Nephron (organoid): ENCODE results near the gene CREBL2.
"Not testable (repeated sequence)": the region's sequence is repeated elsewhere in the genome, so short reads cannot be mapped to it uniquely, and the experiment has no call there.

Source experiments
- H3K27ac Mint-ChIP-seq, 3 experiments: 2 replicates each; pipeline ENCODE4 v1.8.0; 2020; ENCODE audit warnings: mixed read lengths in 3 of 3, mild to moderate bottlenecking in 2 of 3, moderate library complexity in 1 of 3
- H3K27me3 Mint-ChIP-seq: 2 replicates; pipeline ENCODE4 v1.8.0; 2021; ENCODE audit warnings: low read depth, mild to moderate bottlenecking, moderate library complexity, mixed read lengths
- H3K36me3 Mint-ChIP-seq: 2 replicates; pipeline ENCODE4 v1.8.0; 2020; ENCODE audit warnings: low read depth, mixed read lengths
- H3K4me1 Mint-ChIP-seq: 2 replicates; pipeline ENCODE4 v1.8.0; 2020; ENCODE audit warnings: mixed read lengths
- H3K4me3 Mint-ChIP-seq, 3 experiments: 2 replicates each; pipeline ENCODE4 v1.8.0; 2020; ENCODE audit warnings: mild to moderate bottlenecking in 3 of 3, mixed read lengths in 3 of 3, moderate library complexity in 2 of 3
- H3K9me3 Mint-ChIP-seq: 2 replicates; pipeline ENCODE4 v1.8.0; 2020; ENCODE audit warnings: mixed read lengths
- TF ChIP-seq, protein P1 (sequence below), 3 experiments: fragments of 200-600 bp; sonication (generic); IDR thresholded peaks; one replicate each; pipeline ENCODE4 v1.5.0; 2021; ENCODE audit warnings: antibody characterized with exemption in 3 of 3; ENCODE audit not compliant: unreplicated experiment in 3 of 3

Gene CREBL2, protein sequence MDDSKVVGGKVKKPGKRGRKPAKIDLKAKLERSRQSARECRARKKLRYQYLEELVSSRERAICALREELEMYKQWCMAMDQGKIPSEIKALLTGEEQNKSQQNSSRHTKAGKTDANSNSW

DNA sequence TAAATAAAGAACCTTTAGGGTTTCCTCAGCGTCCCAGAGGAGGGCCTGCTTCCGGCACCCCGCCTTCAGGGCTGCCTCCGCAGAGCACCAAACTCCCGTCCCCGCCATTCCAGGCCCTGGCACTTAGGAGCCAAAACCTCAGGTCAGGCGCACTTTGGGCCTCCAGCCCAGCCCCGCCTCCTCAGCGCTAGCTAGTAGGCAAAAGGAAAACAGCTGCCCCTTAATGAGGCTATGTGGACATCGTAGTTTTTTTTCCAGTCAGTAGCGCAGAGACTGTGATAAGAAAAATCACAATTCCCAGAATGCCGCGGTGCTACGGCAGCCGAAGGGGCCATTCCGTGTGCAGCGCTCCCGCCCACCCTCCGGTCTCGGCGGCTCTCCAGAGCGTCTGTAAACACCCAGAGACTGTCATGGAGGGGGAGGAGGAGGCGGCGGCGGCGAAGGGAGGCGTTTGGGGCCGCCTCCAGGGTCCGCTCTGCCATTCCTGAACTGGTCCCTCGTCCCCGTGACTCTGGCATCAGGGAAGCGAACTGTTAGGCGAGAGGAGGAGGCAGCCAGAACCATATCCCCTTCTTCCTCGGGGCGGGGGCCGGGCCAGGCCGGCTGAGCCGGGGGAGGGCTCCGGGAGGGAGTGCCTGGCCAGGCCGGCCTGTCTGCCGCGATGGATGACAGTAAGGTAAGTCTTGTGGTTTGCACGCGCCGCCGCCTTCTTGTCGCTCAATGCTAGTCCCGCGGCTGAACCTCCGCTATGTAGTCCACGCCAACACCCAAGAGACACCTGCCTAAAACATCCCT is at the start of gene CREBL2:
Gene CREBL2, plus strand, starts transcription at position 365 of the 795 bp plus-strand sequence. Its CDS starts 297 bp downstream, at position 662.
- peaks cover 21% of the 10 kb centered on the region for H3K4me1 Mint-ChIP-seq
- peak within 1 kb of the TSS; percentile 90 to 99 (median 93) for H3K4me3 Mint-ChIP-seq
- H3K9me3 Mint-ChIP-seq = no peaks in the 10 kb centered on the region
- H3K27ac Mint-ChIP-seq = peak within 1 kb of the TSS; percentile 96 to 97 (median 96)
- TF ChIP-seq, protein P1, sequence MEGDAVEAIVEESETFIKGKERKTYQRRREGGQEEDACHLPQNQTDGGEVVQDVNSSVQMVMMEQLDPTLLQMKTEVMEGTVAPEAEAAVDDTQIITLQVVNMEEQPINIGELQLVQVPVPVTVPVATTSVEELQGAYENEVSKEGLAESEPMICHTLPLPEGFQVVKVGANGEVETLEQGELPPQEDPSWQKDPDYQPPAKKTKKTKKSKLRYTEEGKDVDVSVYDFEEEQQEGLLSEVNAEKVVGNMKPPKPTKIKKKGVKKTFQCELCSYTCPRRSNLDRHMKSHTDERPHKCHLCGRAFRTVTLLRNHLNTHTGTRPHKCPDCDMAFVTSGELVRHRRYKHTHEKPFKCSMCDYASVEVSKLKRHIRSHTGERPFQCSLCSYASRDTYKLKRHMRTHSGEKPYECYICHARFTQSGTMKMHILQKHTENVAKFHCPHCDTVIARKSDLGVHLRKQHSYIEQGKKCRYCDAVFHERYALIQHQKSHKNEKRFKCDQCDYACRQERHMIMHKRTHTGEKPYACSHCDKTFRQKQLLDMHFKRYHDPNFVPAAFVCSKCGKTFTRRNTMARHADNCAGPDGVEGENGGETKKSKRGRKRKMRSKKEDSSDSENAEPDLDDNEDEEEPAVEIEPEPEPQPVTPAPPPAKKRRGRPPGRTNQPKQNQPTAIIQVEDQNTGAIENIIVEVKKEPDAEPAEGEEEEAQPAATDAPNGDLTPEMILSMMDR (IDR thresholded peaks at IDR 0.05; ENCODE audit: unreplicated experiment in 3 of 3) = no peak
- peaks cover 10% of the 10 kb centered on the region for H3K36me3 Mint-ChIP-seq
- H3K27me3 Mint-ChIP-seq = no peaks in the 10 kb centered on the region

DNA sequence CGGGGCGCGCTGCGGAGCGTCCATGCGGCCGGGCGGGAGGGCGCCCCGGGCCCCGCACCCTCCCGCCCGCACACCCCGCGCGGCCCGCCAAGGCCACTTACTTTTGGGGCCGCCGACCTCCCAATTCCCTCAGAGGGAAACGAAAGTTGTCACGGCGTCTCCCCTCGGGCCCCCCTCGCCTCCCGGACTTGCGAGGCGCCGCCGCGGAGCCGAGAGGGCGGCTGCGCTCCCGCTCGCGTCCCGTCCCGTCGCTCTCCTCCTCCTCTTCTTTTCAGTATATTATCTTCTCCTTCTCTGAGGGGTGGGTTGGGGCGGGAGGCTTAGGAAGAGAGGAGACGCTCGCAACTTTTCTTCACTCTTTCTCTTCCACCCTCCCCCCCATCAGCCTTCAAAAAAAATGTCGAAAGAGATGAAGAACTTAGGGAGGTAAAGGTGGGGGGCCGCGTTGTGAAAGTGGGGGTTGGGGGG is 49.6 kb upstream of the CREBL2 start:
- peaks cover 11% of the 10 kb centered on the region for H3K9me3 Mint-ChIP-seq
- H3K27ac Mint-ChIP-seq = peak overlapping the region; percentile 91 to 97 (median 95)
- H3K4me1 Mint-ChIP-seq = peaks cover 23% of the 10 kb centered on the region
- TF ChIP-seq, protein P1 (IDR thresholded peaks at IDR 0.05; ENCODE audit: unreplicated experiment in 3 of 3) = no peak
- H3K27me3 Mint-ChIP-seq = no peaks in the 10 kb centered on the region
- H3K4me3 Mint-ChIP-seq = peak overlapping the region; percentile 87 to 94 (median 91)
- H3K36me3 Mint-ChIP-seq = peaks cover 11% of the 10 kb centered on the region

DNA sequence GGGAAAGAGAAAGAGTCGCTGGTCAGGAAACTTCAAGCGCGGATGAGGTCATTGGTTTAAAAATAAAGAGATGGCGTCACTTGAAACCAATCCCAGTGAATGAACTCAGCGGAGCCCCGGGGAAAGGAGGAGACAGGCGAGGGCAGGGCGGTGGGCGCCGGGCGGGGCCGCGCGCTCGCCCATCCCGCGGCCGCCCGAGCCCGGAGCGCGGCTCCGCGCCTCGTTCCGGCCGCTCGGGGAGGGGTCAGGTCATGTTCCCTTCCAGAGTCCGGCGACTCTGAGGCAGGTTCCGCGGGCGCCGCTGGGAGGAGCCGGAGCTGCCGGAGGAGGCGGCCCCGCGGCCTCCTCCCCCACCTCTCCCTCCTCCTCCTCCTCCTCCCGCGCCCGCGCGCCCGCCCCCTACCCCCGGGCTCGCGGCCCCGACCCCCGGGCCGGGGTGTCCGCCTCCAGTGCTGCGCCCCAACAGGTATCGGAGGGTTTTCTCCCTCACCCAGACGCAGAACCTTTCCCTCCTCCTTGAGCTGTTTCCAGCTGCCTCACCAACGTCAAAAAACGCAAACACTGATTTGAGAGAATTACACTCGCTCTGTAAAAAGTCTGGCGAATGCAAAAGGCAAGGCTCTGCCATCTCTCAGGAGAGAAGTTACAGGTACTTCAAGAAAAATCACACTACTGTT is 49.0 kb upstream of the CREBL2 start, which contains the start of gene DUSP16:
Gene DUSP16, minus strand, starts transcription at position 279 of the 677 bp plus-strand sequence. CDS start 41,765 bp downstream, outside the sequence.
- Mint-ChIP-seq H3K4me1 (peaks cover 23% of the 10 kb centered on the region), H3K27ac (peak within 1 kb of the TSS; percentile 91 to 97 (median 95)), H3K9me3 (peaks cover 13% of the 10 kb centered on the region), H3K36me3 (peaks cover 9% of the 10 kb centered on the region), H3K4me3 (peak within 1 kb of the TSS; percentile 87 to 95 (median 94)), H3K27me3 (no peaks in the 10 kb centered on the region)
- TF ChIP-seq, protein P1 (IDR thresholded peaks at IDR 0.05; ENCODE audit: unreplicated experiment in 3 of 3) = no peak

DNA sequence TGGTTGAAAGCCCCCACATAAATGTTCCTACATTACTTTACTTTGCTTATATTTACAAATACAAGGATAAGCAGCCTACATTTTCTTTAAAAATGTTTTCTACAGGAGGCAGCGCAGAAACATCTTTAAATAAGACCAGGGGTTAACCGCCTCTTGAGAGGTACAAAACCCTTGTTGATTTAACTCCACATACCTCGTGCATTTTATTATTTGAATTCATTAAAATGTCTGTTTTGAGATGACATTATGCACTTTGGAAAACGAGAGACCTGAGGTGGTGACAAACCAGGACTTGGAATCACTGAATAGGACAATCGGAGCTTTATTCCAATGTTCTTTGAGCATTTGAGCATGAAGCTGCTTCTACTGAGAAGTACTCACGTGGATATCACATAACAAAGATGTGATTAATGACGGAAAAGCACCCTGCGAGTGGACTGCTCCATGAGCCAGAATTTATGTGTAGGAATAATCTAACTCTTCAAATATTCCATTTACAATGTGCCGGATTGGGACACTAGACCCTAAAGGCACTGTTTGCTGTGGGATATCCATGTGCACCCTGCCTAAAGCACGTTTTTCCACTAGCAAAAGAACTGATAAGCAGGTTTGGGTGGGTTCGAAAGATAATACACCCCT is 48.3 kb upstream of the CREBL2 start:
- TF ChIP-seq, protein P1 (IDR thresholded peaks at IDR 0.05; ENCODE audit: unreplicated experiment in 3 of 3) = no peak
- Mint-ChIP-seq H3K9me3 (peaks cover 16% of the 10 kb centered on the region), H3K4me1 (peaks cover 23% of the 10 kb centered on the region), H3K27me3 (no peaks in the 10 kb centered on the region), H3K36me3 (peaks cover 5% of the 10 kb centered on the region), H3K27ac (peak overlapping the region; percentile 91 to 95 (median 92)), H3K4me3 (peak overlapping the region; percentile 83 to 95 (median 88))

DNA sequence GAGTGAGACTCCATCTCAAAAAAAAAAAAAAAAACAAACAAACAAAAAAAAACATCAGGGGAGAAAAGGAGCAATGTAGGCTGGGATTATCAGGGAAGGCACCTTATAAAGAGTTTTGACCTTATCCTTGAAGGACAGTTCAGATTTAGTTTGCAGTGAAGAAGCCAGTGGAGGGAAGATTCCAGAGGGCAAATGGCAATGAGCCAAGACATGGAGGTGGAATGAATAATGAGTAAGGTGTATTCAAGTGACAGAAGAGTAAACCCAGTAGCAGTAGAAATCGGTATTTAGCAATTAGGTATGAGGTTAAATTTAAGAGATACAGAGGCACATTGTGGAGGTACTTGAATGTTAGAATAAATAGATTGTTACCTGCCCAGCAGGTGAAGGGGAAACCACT is 46.8 kb upstream of the CREBL2 start:
- TF ChIP-seq, protein P1 (IDR thresholded peaks at IDR 0.05; ENCODE audit: unreplicated experiment in 3 of 3) = no peak
- Mint-ChIP-seq H3K36me3 (peaks cover 5% of the 10 kb centered on the region), H3K27ac (no peak overlapping the region), H3K4me1 (peaks cover 19% of the 10 kb centered on the region), H3K9me3 (peaks cover 16% of the 10 kb centered on the region), H3K4me3 (no peak overlapping the region), H3K27me3 (no peaks in the 10 kb centered on the region)

DNA sequence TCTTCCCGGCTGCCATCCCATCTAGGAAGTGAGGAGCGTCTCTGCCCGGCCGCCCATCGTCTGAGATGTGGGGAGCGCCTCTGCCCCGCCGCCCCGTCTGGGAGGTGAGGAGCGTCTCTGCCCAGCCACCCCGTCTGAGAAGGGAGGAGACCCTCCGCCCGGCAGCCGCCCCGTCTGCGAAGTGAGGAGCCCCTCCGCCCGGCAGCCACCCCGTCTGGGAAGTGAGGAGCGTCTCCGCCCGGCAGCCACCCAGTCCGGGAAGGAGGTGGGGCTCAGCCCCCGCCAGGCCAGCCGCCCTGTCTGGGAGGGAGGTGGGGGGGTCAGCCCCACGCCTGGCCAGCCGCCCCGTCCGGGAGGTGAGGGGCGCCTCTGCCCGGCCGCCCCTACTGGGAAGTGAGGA is 45.7 kb upstream of the CREBL2 start:
- not testable (repeated sequence) for H3K27ac Mint-ChIP-seq, H3K36me3 Mint-ChIP-seq, H3K4me3 Mint-ChIP-seq, H3K27me3 Mint-ChIP-seq
- H3K4me1 Mint-ChIP-seq = peaks cover 10% of the 10 kb centered on the region
- peaks cover 16% of the 10 kb centered on the region for H3K9me3 Mint-ChIP-seq
